Nephron progenitor cell (in vitro differentiated cells): ENCODE results near the gene FAM110D.

Experiments
- DNase-seq: peaks from one replicate; pipeline ENCODE4 v3.0.0; 2021
- H3K27ac Mint-ChIP-seq: 2 replicates; pipeline ENCODE4 v1.8.0; 2021; ENCODE audit warnings: mild to moderate bottlenecking, moderate library complexity, mixed read lengths
- H3K27me3 Mint-ChIP-seq: 2 replicates; pipeline ENCODE4 v1.8.0; 2021; ENCODE audit warnings: mild to moderate bottlenecking, low read depth, mixed read lengths; ENCODE audit not compliant: poor library complexity
- H3K36me3 Mint-ChIP-seq: 2 replicates; pipeline ENCODE4 v1.8.0; 2021; ENCODE audit warnings: low read depth, mixed read lengths
- H3K4me1 Mint-ChIP-seq: 2 replicates; pipeline ENCODE4 v1.8.0; 2021; ENCODE audit warnings: mixed read lengths
- H3K4me3 Mint-ChIP-seq: 2 replicates; pipeline ENCODE4 v1.8.0; 2021; ENCODE audit warnings: mild to moderate bottlenecking, moderate library complexity, mixed read lengths
- H3K9me3 Mint-ChIP-seq: 2 replicates; pipeline ENCODE4 v1.8.0; 2021; ENCODE audit warnings: mild to moderate bottlenecking, moderate library complexity, mixed read lengths
- TF ChIP-seq, protein P1 (sequence below): fragments of 200-600 bp; sonication (generic); IDR thresholded peaks from 2 replicates; pipeline ENCODE4 v1.5.0; 2021; ENCODE audit warnings: antibody characterized with exemption

The FAM110D gene

DNA sequence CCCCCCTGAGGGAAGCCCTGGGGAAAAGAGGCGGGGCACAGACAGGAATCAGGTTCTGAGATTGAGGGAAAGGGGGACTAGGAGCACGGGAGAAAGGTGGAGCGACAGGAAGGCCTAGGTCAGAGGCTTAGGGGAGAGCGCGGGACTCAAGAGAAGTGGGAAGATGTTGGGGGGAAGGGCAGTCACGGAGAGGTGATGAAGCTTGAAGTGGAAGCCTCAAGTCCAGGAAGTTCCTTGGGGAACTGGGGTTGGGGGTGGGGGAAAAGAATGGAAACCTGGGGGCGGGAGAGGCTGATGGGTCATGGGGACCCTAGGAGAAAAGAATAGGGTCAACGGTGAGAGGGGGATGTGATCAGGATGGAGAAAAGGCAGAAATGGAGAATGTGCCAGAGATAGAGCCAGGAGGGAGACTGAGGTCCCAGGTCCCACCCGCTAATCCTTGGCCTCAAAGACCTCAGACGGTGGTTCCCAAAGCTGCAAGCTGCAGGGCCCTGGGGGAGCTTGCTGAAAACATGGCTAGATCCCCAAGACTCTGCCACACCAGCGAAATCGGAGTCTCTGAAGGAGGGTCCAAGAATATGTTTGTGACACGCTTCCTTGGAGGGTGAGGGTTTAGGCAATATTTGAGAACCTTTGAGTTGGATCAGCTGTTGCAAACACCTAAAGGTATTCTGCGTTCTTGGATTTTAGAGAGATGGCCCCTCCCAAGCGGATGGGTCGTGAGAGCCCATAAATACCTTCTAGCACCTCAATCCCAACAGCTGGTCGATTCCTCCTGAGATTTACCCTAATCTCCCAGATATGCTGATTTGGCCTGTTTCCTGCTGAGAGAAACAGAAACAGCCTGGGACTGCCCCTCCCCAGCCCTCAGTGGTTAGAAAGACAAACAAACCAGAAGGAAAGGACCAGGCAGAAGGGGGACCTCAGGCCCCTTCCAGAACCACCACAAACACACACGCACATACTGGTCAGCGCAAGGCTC is 6.3 kb downstream of the FAM110D start:
- peaks cover 60% of the 10 kb centered on the region for H3K4me1 Mint-ChIP-seq
- H3K27ac Mint-ChIP-seq = peak overlapping the region; percentile 98
- H3K36me3 Mint-ChIP-seq = no peaks in the 10 kb centered on the region
- no peak for DNase-seq
- peaks cover 32% of the 10 kb centered on the region for H3K27me3 Mint-ChIP-seq
- TF ChIP-seq, protein P1, sequence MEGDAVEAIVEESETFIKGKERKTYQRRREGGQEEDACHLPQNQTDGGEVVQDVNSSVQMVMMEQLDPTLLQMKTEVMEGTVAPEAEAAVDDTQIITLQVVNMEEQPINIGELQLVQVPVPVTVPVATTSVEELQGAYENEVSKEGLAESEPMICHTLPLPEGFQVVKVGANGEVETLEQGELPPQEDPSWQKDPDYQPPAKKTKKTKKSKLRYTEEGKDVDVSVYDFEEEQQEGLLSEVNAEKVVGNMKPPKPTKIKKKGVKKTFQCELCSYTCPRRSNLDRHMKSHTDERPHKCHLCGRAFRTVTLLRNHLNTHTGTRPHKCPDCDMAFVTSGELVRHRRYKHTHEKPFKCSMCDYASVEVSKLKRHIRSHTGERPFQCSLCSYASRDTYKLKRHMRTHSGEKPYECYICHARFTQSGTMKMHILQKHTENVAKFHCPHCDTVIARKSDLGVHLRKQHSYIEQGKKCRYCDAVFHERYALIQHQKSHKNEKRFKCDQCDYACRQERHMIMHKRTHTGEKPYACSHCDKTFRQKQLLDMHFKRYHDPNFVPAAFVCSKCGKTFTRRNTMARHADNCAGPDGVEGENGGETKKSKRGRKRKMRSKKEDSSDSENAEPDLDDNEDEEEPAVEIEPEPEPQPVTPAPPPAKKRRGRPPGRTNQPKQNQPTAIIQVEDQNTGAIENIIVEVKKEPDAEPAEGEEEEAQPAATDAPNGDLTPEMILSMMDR = no peak
- H3K9me3 Mint-ChIP-seq = no peaks in the 10 kb centered on the region
- peak overlapping the region; percentile 75 for H3K4me3 Mint-ChIP-seq

- Mint-ChIP-seq H3K27ac (peak overlapping the region; percentile 9), H3K9me3 (no peaks in the 10 kb centered on the region)
Measured at GRCh38 chr1:26166719-26167281, 7.9 kb downstream of the FAM110D start.

DNA sequence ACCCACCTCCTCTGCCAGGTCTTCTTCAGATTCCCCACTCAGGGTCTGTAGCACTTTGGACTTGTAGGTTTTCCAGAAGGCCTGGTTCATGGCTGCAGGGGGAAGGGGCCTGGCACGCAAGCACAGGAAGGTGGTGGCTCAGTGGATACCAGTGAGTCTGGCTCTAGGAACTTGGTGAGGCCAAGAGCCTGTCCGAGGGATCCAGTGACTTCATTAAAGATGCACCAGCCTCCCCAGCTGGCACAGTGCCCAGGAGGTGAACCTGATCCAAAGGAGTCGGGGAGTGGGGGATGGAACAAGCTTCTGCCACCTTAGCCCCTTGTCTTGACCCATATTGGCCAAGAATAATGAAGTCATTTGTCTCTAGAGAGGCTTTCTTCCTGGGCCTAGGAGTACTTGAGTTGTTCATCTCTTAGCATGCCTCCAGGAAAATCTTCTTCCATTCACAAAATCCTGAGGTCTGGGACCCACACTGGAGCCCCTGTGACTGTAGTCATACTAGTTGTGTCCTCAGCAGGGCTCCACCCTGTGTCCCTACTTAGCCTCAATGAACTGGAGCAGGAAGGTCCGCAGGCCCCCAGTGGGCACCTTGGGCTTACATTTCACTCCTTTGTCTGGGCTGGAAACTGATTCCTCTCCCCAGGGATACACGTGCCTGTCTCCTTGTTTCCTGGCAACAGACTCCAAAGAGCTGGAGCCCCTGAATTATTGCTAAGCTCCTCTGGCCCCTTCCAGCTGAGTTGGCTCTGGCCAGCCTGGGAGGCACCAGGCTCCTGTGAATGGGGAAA is 9.7 kb downstream of the FAM110D start, which contains the start of gene C1orf232:
TSS of gene C1orf232 (minus strand) at position 554 of the 788 bp plus-strand sequence. CDS start at position 90, 464 bp downstream.
- H3K4me1 Mint-ChIP-seq = peaks cover 62% of the 10 kb centered on the region
- DNase-seq = peak; percentile 66
- H3K27ac Mint-ChIP-seq = peak within 1 kb of the TSS; percentile 99
- H3K9me3 Mint-ChIP-seq = no peaks in the 10 kb centered on the region
- H3K27me3 Mint-ChIP-seq = peaks cover 17% of the 10 kb centered on the region
- no peaks in the 10 kb centered on the region for H3K36me3 Mint-ChIP-seq
- TF ChIP-seq, protein P1 = no peak
- peak within 1 kb of the TSS; percentile 89 for H3K4me3 Mint-ChIP-seq

More at GRCh38 chr1:26166719-26167281, 7.9 kb downstream of the FAM110D start:
- DNase-seq = no peak
- Mint-ChIP-seq H3K4me1 (peaks cover 68% of the 10 kb centered on the region), H3K36me3 (no peaks in the 10 kb centered on the region), H3K27me3 (peaks cover 32% of the 10 kb centered on the region), H3K4me3 (no peak overlapping the region)
- TF ChIP-seq, protein P1 = no peak

DNA sequence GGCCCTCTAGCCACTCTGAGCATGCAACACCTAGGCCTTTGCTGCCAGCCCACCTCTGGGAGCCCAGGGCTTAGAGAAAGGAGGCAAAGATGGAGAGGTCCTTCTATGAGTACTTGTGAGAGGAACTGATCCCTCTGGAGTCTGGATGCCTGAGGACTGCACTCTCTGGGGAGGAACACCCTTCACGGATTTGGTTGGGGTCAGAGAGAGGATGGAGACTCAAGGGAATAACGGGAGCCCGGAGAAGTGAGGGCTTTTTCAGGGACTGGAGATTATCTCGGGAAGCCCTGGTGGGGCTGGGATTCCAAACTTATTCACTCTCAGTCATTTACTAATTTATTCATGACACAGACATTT is 10.3 kb downstream of the FAM110D start:
- no peaks in the 10 kb centered on the region for H3K9me3 Mint-ChIP-seq
- peaks cover 17% of the 10 kb centered on the region for H3K27me3 Mint-ChIP-seq
- no peak for DNase-seq
- peak overlapping the region; percentile 99 for H3K27ac Mint-ChIP-seq
- TF ChIP-seq, protein P1 = no peak
- peak overlapping the region; percentile 89 for H3K4me3 Mint-ChIP-seq
- H3K4me1 Mint-ChIP-seq = peaks cover 62% of the 10 kb centered on the region
- H3K36me3 Mint-ChIP-seq = no peaks in the 10 kb centered on the region

GRCh38 chr1:26169669-26170471 is 11.0 kb downstream of the FAM110D start, which contains the start of gene ZNF593:
Gene ZNF593 (plus strand): TSS chr1:26169908. CDS start chr1:26169984, 76 bp downstream.
- Mint-ChIP-seq H3K36me3 (no peaks in the 10 kb centered on the region), H3K4me3 (peak within 1 kb of the TSS; percentile 89), H3K27me3 (peaks cover 13% of the 10 kb centered on the region), H3K9me3 (no peaks in the 10 kb centered on the region), H3K27ac (peak within 1 kb of the TSS; percentile 99), H3K4me1 (peaks cover 57% of the 10 kb centered on the region)
- peak; percentile 90 for DNase-seq
- TF ChIP-seq, protein P1 = peak; percentile 85
